Measurements from ENCODE around the gene GNB2.

GNB2 gene

GRCh38 chr7:100679927-100680575, 6.5 kb downstream of the GNB2 start:
- no peak overlapping the region for H3K4me3 ChIP-seq (ENCODE audit: low read depth, low read length)
- TF ChIP-seq CTCF (IDR thresholded peaks at IDR 0.05; ENCODE audit: borderline replicate concordance, insufficient read depth, low read depth, low read length) = no peak

GRCh38 chr7:100680576-100681271, 7.2 kb downstream of the GNB2 start:
- no peak for TF ChIP-seq CTCF (IDR thresholded peaks at IDR 0.05; ENCODE audit: borderline replicate concordance, insufficient read depth, low read depth, low read length)
- no peak overlapping the region for H3K4me3 ChIP-seq (ENCODE audit: low read depth, low read length)

GRCh38 chr7:100681491-100682227, 8.1 kb downstream of the GNB2 start:
- TF ChIP-seq CTCF (IDR thresholded peaks at IDR 0.05; ENCODE audit: borderline replicate concordance, insufficient read depth, low read depth, low read length) = no peak
- H3K4me3 ChIP-seq (ENCODE audit: low read depth, low read length) = no peak overlapping the region

- TF ChIP-seq CTCF (IDR thresholded peaks at IDR 0.05; ENCODE audit: borderline replicate concordance, insufficient read depth, low read depth, low read length) = no peak
- H3K4me3 ChIP-seq (ENCODE audit: low read depth, low read length) = no peak overlapping the region
These were observed 8.7 kb downstream of the GNB2 start for GRCh38 chr7:100682228-100682741.

- no peak overlapping the region for H3K4me3 ChIP-seq (ENCODE audit: low read depth, low read length)
- TF ChIP-seq CTCF (IDR thresholded peaks at IDR 0.05; ENCODE audit: borderline replicate concordance, insufficient read depth, low read depth, low read length) = no peak
These were observed 9.6 kb downstream of the GNB2 start for GRCh38 chr7:100682991-100683658.

- H3K4me3 ChIP-seq (ENCODE audit: low read depth, low read length) = no peak overlapping the region
- no peak for TF ChIP-seq CTCF (IDR thresholded peaks at IDR 0.05; ENCODE audit: borderline replicate concordance, insufficient read depth, low read depth, low read length)
These were observed 10.4 kb downstream of the GNB2 start for GRCh38 chr7:100683659-100684533.

Measured in GM12875 (cell line).